ENCODE measurements around the gene GREB1L. TPM values are rescaled to one million over a fixed set of nuclear protein-coding genes. Genes with fewer than 3 reads are reported as not detected.

GREB1L gene
- total and polyA plus RNA-seq, 2 donors (not counting 3 experiments of a cell fraction or from before 2014, with no cell fraction given), result 0.22 to 0.41 TPM

GRCh38 chr18:21307578-21307977 is 65.5 kb downstream of the GREB1L start:
- Histone ChIP-seq H3K4me2 (ENCODE audit: insufficient read depth, low read length) (no peak overlapping the region), H3K36me3 (ENCODE audit: control insufficient read depth in 2 of 2, extremely low read depth in 1 of 2, insufficient read depth in 2 of 2, low read length in 2 of 2) (no peaks in the 10 kb centered on the region), H3K4me1 (ENCODE audit: control insufficient read depth, extremely low read depth, insufficient read depth, low read length) (no peaks in the 10 kb centered on the region), H3K4me3 (replicated peaks in 1 of 3; ENCODE audit: insufficient read depth in 1 of 3, low read depth in 1 of 3, low read length in 3 of 3) (no peak overlapping the region), H3K9me3 (replicated peaks; ENCODE audit: control insufficient read depth, insufficient read depth, low read length) (no peaks in the 10 kb centered on the region), H3K27me3 (ENCODE audit: control insufficient read depth in 2 of 2, insufficient read depth in 2 of 2, low read length in 2 of 2) (peaks cover 0 to 4% of the 10 kb centered on the region in 2 experiments), H3K27ac (ENCODE audit: insufficient read depth, low read depth, low read length) (no peak overlapping the region), H3K9me1 (replicated peaks; ENCODE audit: control insufficient read depth, extremely low read depth, insufficient read depth, low read length) (no peaks in the 10 kb centered on the region), H4K20me1 (replicated peaks; ENCODE audit: control insufficient read depth, extremely low read depth, insufficient read depth, low read length) (no peaks in the 10 kb centered on the region), H3K79me2 (ENCODE audit: control insufficient read depth, insufficient read depth, low read length) (no peaks in the 10 kb centered on the region), H2AFZ (ENCODE audit: low read depth, low read length) (no peak overlapping the region), H3K9ac (replicated peaks; ENCODE audit: extremely low read depth, insufficient read depth, low read length) (no peak overlapping the region)
- dilution Hi-C loops (cut with MboI; ENCODE audit: extremely low pct_ligation_motif_present, low sequenced_read_pairs), result no loop called here
- DNase-seq (ENCODE audit: low read depth, low spot score) (no peak), FAIRE-seq (no peak)
- CTCF ChIA-PET, result no interaction called here
- no peak for TF ChIP-seq GATA2 (IDR thresholded peaks at IDR 0.05; ENCODE audit: insufficient read depth, insufficient read length, low read depth, low read length)
- no peak for TF ChIP-seq CTCF (IDR thresholded peaks at IDR 0.05; ENCODE audit: extremely low read depth in 1 of 2, insufficient read depth in 1 of 2, low read depth in 1 of 2, low read length in 2 of 2)
- no peak for TF ChIP-seq POLR2AphosphoS5 (IDR thresholded peaks at IDR 0.05; ENCODE audit: insufficient read depth, low read depth, low read length)
- no peak for TF ChIP-seq EZH2 (IDR thresholded peaks at IDR 0.05; ENCODE audit: borderline replicate concordance, low read depth, low read length, severe bottlenecking)
- intact Hi-C loops (cut with micrococcal nuclease), result no loop called here
- no TSS peak for BruUV-seq (replicated peaks)
- POLR2A ChIA-PET, result no interaction called here

GRCh38 chr18:21309248-21309647 is 67.2 kb downstream of the GREB1L start:
- no peak overlapping the region for H3K4me3 ChIP-seq (replicated peaks in 1 of 3; ENCODE audit: insufficient read depth in 1 of 3, low read depth in 1 of 3, low read length in 3 of 3)
- CTCF ChIA-PET, result no interaction called here
- H3K9ac ChIP-seq (replicated peaks; ENCODE audit: extremely low read depth, insufficient read depth, low read length), result no peak overlapping the region
- dilution Hi-C loops (cut with MboI; ENCODE audit: extremely low pct_ligation_motif_present, low sequenced_read_pairs), result no loop called here
- POLR2A ChIA-PET, result no interaction called here
- no peaks in the 10 kb centered on the region for H3K9me1 ChIP-seq (replicated peaks; ENCODE audit: control insufficient read depth, extremely low read depth, insufficient read depth, low read length)
- intact Hi-C loops (cut with micrococcal nuclease), result no loop called here
- FAIRE-seq (no peak), DNase-seq (ENCODE audit: low read depth, low spot score) (no peak)
- no peak overlapping the region for H3K27ac ChIP-seq (ENCODE audit: insufficient read depth, low read depth, low read length)
- H3K4me1 ChIP-seq (ENCODE audit: control insufficient read depth, extremely low read depth, insufficient read depth, low read length), result no peaks in the 10 kb centered on the region
- no peaks in the 10 kb centered on the region for H3K9me3 ChIP-seq (replicated peaks; ENCODE audit: control insufficient read depth, insufficient read depth, low read length)
- TF ChIP-seq CTCF (IDR thresholded peaks at IDR 0.05; ENCODE audit: extremely low read depth in 1 of 2, insufficient read depth in 1 of 2, low read depth in 1 of 2, low read length in 2 of 2), result no peak
- TF ChIP-seq FOS (IDR thresholded peaks at IDR 0.05; ENCODE audit: borderline replicate concordance, insufficient read depth, low read length), result no peak
- TF ChIP-seq GATA2 (IDR thresholded peaks at IDR 0.05; ENCODE audit: insufficient read depth, insufficient read length, low read depth, low read length), result no peak
- TF ChIP-seq JUN (IDR thresholded peaks at IDR 0.05; ENCODE audit: borderline replicate concordance, insufficient read depth, insufficient read length, low read depth), result no peak
- TF ChIP-seq MAX (IDR thresholded peaks at IDR 0.05; ENCODE audit: insufficient read depth, insufficient read length), result no peak
- TF ChIP-seq POLR2AphosphoS5 (IDR thresholded peaks at IDR 0.05; ENCODE audit: insufficient read depth, low read depth, low read length), result no peak
- TF ChIP-seq EZH2 (IDR thresholded peaks at IDR 0.05; ENCODE audit: borderline replicate concordance, low read depth, low read length, severe bottlenecking), result no peak
- TF ChIP-seq POLR2A (IDR thresholded peaks at IDR 0.05; ENCODE audit: low read depth, low read length), result no peak
- no peak for TF ChIP-seq MYC (IDR thresholded peaks at IDR 0.05; ENCODE audit: low read depth, low read length)
- no peaks in the 10 kb centered on the region for H3K79me2 ChIP-seq (ENCODE audit: control insufficient read depth, insufficient read depth, low read length)
- H4K20me1 ChIP-seq (replicated peaks; ENCODE audit: control insufficient read depth, extremely low read depth, insufficient read depth, low read length), result no peaks in the 10 kb centered on the region
- peaks cover 0 to 4% of the 10 kb centered on the region in 2 experiments for H3K27me3 ChIP-seq (ENCODE audit: control insufficient read depth in 2 of 2, insufficient read depth in 2 of 2, low read length in 2 of 2)
- no peak overlapping the region for H2AFZ ChIP-seq (ENCODE audit: low read depth, low read length)
- no peaks in the 10 kb centered on the region for H3K36me3 ChIP-seq (ENCODE audit: control insufficient read depth in 2 of 2, extremely low read depth in 1 of 2, insufficient read depth in 2 of 2, low read length in 2 of 2)
- no TSS peak for BruUV-seq (replicated peaks)
- H3K4me2 ChIP-seq (ENCODE audit: insufficient read depth, low read length), result no peak overlapping the region
